ENCODE measurements around the gene FAM25A. TPM values are rescaled to one million over a fixed set of nuclear protein-coding genes. Genes with fewer than 3 reads are reported as not detected.

The FAM25A gene
- total and polyA plus RNA-seq, 5 donors = not detected

GRCh38 chr10:87066178-87066577, 46.1 kb downstream of the FAM25A start:
- intact Hi-C loops (cut with DNase I) = no loop called here
- no peak overlapping the region for H3K4me3 ChIP-seq (ENCODE audit: low read length)
- H3K4me1 ChIP-seq (ENCODE audit: control insufficient read depth, insufficient read depth, low read length) = no peaks in the 10 kb centered on the region
- no peaks in the 10 kb centered on the region for H3K27me3 ChIP-seq (ENCODE audit: control insufficient read depth, insufficient read depth)
- no peak for DNase-seq
- no peaks in the 10 kb centered on the region for H3K9me3 ChIP-seq (ENCODE audit: control insufficient read depth, low read length)
- no peak overlapping the region for H3K27ac ChIP-seq (ENCODE audit: low read length)
- WGBS = 99% methylated on average over 2 of the region's 2 CpGs
- no peak for ATAC-seq

DNA sequence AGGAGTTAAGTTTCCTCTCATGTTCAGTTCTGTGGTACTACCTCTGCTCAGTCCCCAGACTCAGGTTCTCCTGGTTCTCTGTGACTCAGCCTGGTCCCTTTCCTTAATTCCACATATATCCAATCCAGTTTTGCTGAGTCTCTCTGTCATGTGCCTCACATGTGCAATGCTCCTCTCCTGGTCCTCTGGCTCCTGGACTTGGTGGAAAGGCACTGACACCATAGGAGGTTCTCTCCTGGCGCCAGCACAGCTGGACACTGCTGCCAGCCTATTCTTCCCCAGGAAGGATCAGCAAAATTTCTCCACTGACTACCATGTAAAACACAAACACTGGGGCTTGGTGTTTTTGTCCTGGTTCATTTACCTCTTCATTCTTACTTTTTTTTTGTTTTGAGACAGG, 46.8 kb downstream of the FAM25A start:
- ATAC-seq (no peak), DNase-seq (no peak)
- H3K27ac ChIP-seq (ENCODE audit: low read length) = no peak overlapping the region
- 100% methylated on average over 1 of the region's 1 CpG for WGBS
- H3K4me3 ChIP-seq (ENCODE audit: low read length) = no peak overlapping the region
- H3K4me1 ChIP-seq (ENCODE audit: control insufficient read depth, insufficient read depth, low read length) = no peaks in the 10 kb centered on the region
- no peaks in the 10 kb centered on the region for H3K9me3 ChIP-seq (ENCODE audit: control insufficient read depth, low read length)
- H3K27me3 ChIP-seq (ENCODE audit: control insufficient read depth, insufficient read depth) = no peaks in the 10 kb centered on the region
- intact Hi-C loops (cut with DNase I) = no loop called here

DNA sequence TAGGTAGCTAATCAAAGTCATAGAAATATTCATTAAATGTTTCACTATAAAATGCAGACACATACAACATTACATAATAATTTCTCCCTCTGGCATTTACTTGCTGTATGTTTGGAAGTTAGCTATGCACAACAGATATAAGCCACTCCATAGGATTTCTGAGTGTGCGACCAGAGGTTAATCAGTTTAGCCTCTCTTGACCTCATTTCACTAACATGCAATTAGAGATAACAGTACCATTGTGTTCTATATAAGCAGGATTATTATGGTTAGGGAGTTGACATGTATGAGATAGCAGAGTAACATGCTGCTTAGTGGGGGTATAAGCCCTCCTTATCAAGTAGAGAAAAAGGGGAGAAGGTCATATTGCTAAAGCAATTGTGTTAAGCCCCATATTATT, 48.2 kb downstream of the FAM25A start:
- no peaks in the 10 kb centered on the region for H3K27me3 ChIP-seq (ENCODE audit: control insufficient read depth, insufficient read depth)
- WGBS = 80% methylated on average over 1 of the region's 1 CpG
- DNase-seq (no peak), ATAC-seq (no peak)
- H3K9me3 ChIP-seq (ENCODE audit: control insufficient read depth, low read length) = no peaks in the 10 kb centered on the region
- intact Hi-C loops (cut with DNase I) = no loop called here
- no peak overlapping the region for H3K4me3 ChIP-seq (ENCODE audit: low read length)
- H3K27ac ChIP-seq (ENCODE audit: low read length) = no peak overlapping the region
- no peaks in the 10 kb centered on the region for H3K4me1 ChIP-seq (ENCODE audit: control insufficient read depth, insufficient read depth, low read length)

DNA sequence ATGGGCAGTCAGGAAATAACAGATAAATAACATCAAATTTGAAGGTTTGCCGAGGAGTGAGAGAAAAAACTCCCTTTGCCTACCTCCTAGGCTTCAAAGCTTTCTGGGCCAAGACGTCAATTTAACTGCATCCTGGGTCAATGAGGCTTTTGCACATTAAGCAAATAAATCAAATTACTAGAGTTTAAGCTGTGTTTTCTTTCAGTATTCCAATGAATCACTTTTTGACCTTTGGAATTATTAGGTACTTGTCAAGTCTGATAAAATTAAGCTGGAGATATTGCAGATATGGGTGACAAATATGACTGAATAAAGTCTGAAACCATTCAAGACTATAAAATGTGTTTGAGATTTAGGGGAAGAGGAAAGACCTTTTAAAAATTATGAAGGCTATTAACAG, 52.4 kb downstream of the FAM25A start:
- Histone ChIP-seq H3K4me1 (ENCODE audit: control insufficient read depth, insufficient read depth, low read length) (no peaks in the 10 kb centered on the region), H3K9me3 (ENCODE audit: control insufficient read depth, low read length) (no peaks in the 10 kb centered on the region), H3K4me3 (ENCODE audit: low read length) (no peak overlapping the region), H3K27me3 (ENCODE audit: control insufficient read depth, insufficient read depth) (no peaks in the 10 kb centered on the region), H3K27ac (ENCODE audit: low read length) (no peak overlapping the region)
- no peak for DNase-seq
- intact Hi-C loops (cut with DNase I) = no loop called here
- 91% methylated on average over 2 of the region's 2 CpGs for WGBS
- no peak for ATAC-seq

Other genes starting within 250 kb of the FAM25A start
- 10 to 100 TPM; 32.4 to 65.5 (median 42.5) TPM for gene MMRN2, start 62.7 kb upstream of the FAM25A start, total RNA-seq
- 19.8 TPM for gene MMRN2, start 62.7 kb upstream of the FAM25A start, polyA plus RNA-seq
- gene SNCG, start 61.7 kb upstream of the FAM25A start, total RNA-seq = 10 to 100 TPM; 10.8 to 22.0 (median 15.6) TPM
- 30.2 TPM for gene SNCG, start 61.7 kb upstream of the FAM25A start, polyA plus RNA-seq
- gene ADIRF, start 51.8 kb upstream of the FAM25A start, total RNA-seq = 100 to 1,000 TPM in 1 of 4 donors, 10 to 100 TPM in 3; 69.0 to 122 (median 75.7) TPM
- gene ADIRF, start 51.8 kb upstream of the FAM25A start, polyA plus RNA-seq = 215 TPM
- 10 to 100 TPM; 85.7 to 94.5 (median 88.8) TPM for gene GLUD1, start 74.5 kb downstream of the FAM25A start, total RNA-seq
- gene GLUD1, start 74.5 kb downstream of the FAM25A start, polyA plus RNA-seq = 54.6 TPM
- gene SHLD2, start 74.9 kb downstream of the FAM25A start, total RNA-seq = 10 to 100 TPM; 15.4 to 24.6 (median 17.2) TPM
- 7.4 TPM for gene SHLD2, start 74.9 kb downstream of the FAM25A start, polyA plus RNA-seq
- gene NUTM2A, start 205.2 kb downstream of the FAM25A start, total RNA-seq = 1 to 10 TPM; 2.1 to 4.1 (median 2.5) TPM
- 2.4 TPM for gene NUTM2A, start 205.2 kb downstream of the FAM25A start, polyA plus RNA-seq

Data from right cardiac atrium (tissue), 5 donors.